ENCODE data around the gene KRCC1. TPM values are rescaled to one million over a fixed set of nuclear protein-coding genes. Genes with fewer than 3 reads are reported as not detected.

KRCC1 gene
- total and polyA plus RNA-seq, 7 donors, result 10.8 to 44.4 (median 20.1) TPM

GRCh38 chr2:88087763-88088162, 32.2 kb upstream of the KRCC1 start:
- Histone ChIP-seq H3K27me3 (ENCODE audit: insufficient read depth in 3 of 3, low read length in 2 of 3) (no peaks in the 10 kb centered on the region), H3K4me3 (no peak overlapping the region), H3K27ac (no peak overlapping the region), H3K4me1 (peaks cover 6% of the 10 kb centered on the region), H3K36me3 (ENCODE audit: insufficient read depth in 1 of 2, low read depth in 1 of 2) (peaks cover under 1 to 85% of the 10 kb centered on the region in 2 donors), H3K9me3 (no peaks in the 10 kb centered on the region)
- intact Hi-C loops (cut with DNase I), result no loop called here
- TF ChIP-seq, protein P1, sequence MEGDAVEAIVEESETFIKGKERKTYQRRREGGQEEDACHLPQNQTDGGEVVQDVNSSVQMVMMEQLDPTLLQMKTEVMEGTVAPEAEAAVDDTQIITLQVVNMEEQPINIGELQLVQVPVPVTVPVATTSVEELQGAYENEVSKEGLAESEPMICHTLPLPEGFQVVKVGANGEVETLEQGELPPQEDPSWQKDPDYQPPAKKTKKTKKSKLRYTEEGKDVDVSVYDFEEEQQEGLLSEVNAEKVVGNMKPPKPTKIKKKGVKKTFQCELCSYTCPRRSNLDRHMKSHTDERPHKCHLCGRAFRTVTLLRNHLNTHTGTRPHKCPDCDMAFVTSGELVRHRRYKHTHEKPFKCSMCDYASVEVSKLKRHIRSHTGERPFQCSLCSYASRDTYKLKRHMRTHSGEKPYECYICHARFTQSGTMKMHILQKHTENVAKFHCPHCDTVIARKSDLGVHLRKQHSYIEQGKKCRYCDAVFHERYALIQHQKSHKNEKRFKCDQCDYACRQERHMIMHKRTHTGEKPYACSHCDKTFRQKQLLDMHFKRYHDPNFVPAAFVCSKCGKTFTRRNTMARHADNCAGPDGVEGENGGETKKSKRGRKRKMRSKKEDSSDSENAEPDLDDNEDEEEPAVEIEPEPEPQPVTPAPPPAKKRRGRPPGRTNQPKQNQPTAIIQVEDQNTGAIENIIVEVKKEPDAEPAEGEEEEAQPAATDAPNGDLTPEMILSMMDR (IDR thresholded peaks at IDR 0.05), result no peak
- DNase-seq (no peak), ATAC-seq (no peak)
- WGBS, 3 donors, result 89 to 90% (median 89%) methylated on average over 17 of the region's 17 CpGs

DNA sequence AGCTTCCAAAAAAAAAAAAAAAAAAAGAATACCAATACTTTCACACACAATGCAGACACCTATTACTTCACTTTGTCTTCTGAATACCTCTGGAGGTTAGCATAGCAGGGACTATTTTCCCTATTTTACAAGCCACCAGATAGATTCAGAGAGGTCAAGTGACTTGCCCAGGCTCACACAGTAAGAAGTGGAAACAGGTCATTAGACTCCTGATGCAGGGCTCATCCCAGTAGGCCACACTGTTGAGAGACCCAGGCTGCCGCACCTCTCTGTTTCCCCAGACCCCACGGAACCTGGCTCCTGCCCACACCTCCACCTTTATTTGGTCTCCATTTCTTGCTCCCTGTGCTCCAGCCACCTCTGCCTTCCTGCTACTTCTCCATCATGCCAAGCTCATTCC, 31.5 kb upstream of the KRCC1 start:
- Histone ChIP-seq H3K9me3 (no peaks in the 10 kb centered on the region), H3K4me3 (no peak overlapping the region), H3K27ac (no peak overlapping the region), H3K4me1 (peaks cover 11% of the 10 kb centered on the region), H3K36me3 (ENCODE audit: insufficient read depth in 1 of 2, low read depth in 1 of 2) (peaks cover 0 to 79% of the 10 kb centered on the region in 2 donors), H3K27me3 (ENCODE audit: insufficient read depth in 3 of 3, low read length in 2 of 3) (no peaks in the 10 kb centered on the region)
- intact Hi-C loops (cut with DNase I), result no loop called here
- TF ChIP-seq, protein P1 (IDR thresholded peaks at IDR 0.05), result no peak
- no peak for DNase-seq
- ATAC-seq, result no peak
- 92 to 97% (median 95%) methylated on average over 2 of the region's 2 CpGs for WGBS, 3 donors

- peak in 1 of 4 donors; percentile 40 for ATAC-seq
- H3K9me3 ChIP-seq, result no peaks in the 10 kb centered on the region
- TF ChIP-seq, protein P1 (IDR thresholded peaks at IDR 0.05), result no peak
- no peak for DNase-seq
- H3K27ac ChIP-seq, result peak overlapping the region; percentile 10
- WGBS, 3 donors, result 71 to 79% (median 73%) methylated on average over 9 of the region's 9 CpGs
- intact Hi-C loops (cut with DNase I), result no loop called here
- no peaks in the 10 kb centered on the region for H3K27me3 ChIP-seq (ENCODE audit: insufficient read depth in 3 of 3, low read length in 2 of 3)
- peaks cover 17% of the 10 kb centered on the region for H3K4me1 ChIP-seq
- H3K36me3 ChIP-seq (ENCODE audit: insufficient read depth in 1 of 2, low read depth in 1 of 2), result peaks cover 0 to 72% of the 10 kb centered on the region in 2 donors
- H3K4me3 ChIP-seq, result no peak overlapping the region
These were observed 30.8 kb upstream of the KRCC1 start for GRCh38 chr2:88086401-88086800.

GRCh38 chr2:88085602-88086001, 30.0 kb upstream of the KRCC1 start:
- Histone ChIP-seq H3K4me1 (peaks cover 25% of the 10 kb centered on the region), H3K27me3 (ENCODE audit: insufficient read depth in 3 of 3, low read length in 2 of 3) (no peaks in the 10 kb centered on the region), H3K36me3 (ENCODE audit: insufficient read depth in 1 of 2, low read depth in 1 of 2) (peaks cover 0 to 64% of the 10 kb centered on the region in 2 donors), H3K4me3 (no peak overlapping the region), H3K9me3 (no peaks in the 10 kb centered on the region), H3K27ac (peak overlapping the region; percentile 19)
- TF ChIP-seq, protein P1 (IDR thresholded peaks at IDR 0.05), result no peak
- 47 to 64% (median 58%) methylated on average over 5 of the region's 5 CpGs for WGBS, 3 donors
- peak; percentile 20 to 77 (median 48) for ATAC-seq
- DNase-seq, result no peak
- intact Hi-C loops (cut with DNase I), result no loop called here

GRCh38 chr2:88085099-88085498, 29.5 kb upstream of the KRCC1 start:
- WGBS, 3 donors, result 95 to 100% (median 97%) methylated on average over 2 of the region's 2 CpGs
- ATAC-seq (no peak), DNase-seq (no peak)
- Histone ChIP-seq H3K27ac (peak overlapping the region; percentile 19), H3K27me3 (ENCODE audit: insufficient read depth in 3 of 3, low read length in 2 of 3) (no peaks in the 10 kb centered on the region), H3K4me1 (peaks cover 25% of the 10 kb centered on the region), H3K36me3 (ENCODE audit: insufficient read depth in 1 of 2, low read depth in 1 of 2) (peaks cover 0 to 59% of the 10 kb centered on the region in 2 donors), H3K4me3 (no peak overlapping the region), H3K9me3 (no peaks in the 10 kb centered on the region)
- TF ChIP-seq, protein P1 (IDR thresholded peaks at IDR 0.05), result no peak
- intact Hi-C loops (cut with DNase I), result no loop called here
